Central memory CD8-positive, alpha-beta T cell (primary cell): ENCODE results near the gene CHMP2A.
A peak's percentile ranks its signal among the peaks of the same experiment; 100 is the strongest.

Experiments
- ATAC-seq: fragments of 150-1000 bp; cut with Tn5 transposase; replicated peaks from 2 replicates; pipeline ENCODE4 v1.10.0; 2022; ENCODE audit warnings: mild to moderate bottlenecking, moderate FRiP score, moderate number of reproducible peaks; ENCODE audit not compliant: poor library complexity, severe bottlenecking; ENCODE audit errors: extremely low read depth
- DNase-seq, 2 donors: peaks; one replicate each; pipeline ENCODE4 v3.0.0; 2021; ENCODE audit warnings: low spot score in 2 of 2
- H3K27ac Mint-ChIP-seq: one replicate; pipeline ENCODE4 v1.8.0; 2022; ENCODE audit warnings: low read depth, mild to moderate bottlenecking, moderate library complexity, mixed read lengths
- H3K27me3 Mint-ChIP-seq: one replicate; pipeline ENCODE4 v1.8.0; 2022; ENCODE audit warnings: mixed read lengths
- H3K36me3 Mint-ChIP-seq: one replicate; pipeline ENCODE4 v1.8.0; 2022; ENCODE audit warnings: mild to moderate bottlenecking, moderate library complexity, mixed read lengths; ENCODE audit not compliant: insufficient read depth
- H3K4me1 Mint-ChIP-seq: one replicate; pipeline ENCODE4 v1.8.0; 2022; ENCODE audit warnings: mixed read lengths
- H3K4me3 Mint-ChIP-seq: one replicate; pipeline ENCODE4 v1.8.0; 2022; ENCODE audit warnings: mild to moderate bottlenecking, moderate library complexity, mixed read lengths
- H3K9me3 Mint-ChIP-seq: one replicate; pipeline ENCODE4 v1.8.0; 2022; ENCODE audit warnings: mixed read lengths

CHMP2A gene

GRCh38 chr19:58563823-58564222 is 8.9 kb upstream of the CHMP2A start:
- Mint-ChIP-seq H3K4me1 (peaks cover 43% of the 10 kb centered on the region), H3K36me3 (peaks cover 19% of the 10 kb centered on the region), H3K27me3 (no peaks in the 10 kb centered on the region), H3K27ac (no peak overlapping the region), H3K9me3 (no peaks in the 10 kb centered on the region), H3K4me3 (peak overlapping the region; percentile 16)
- DNase-seq (no peak), ATAC-seq (no peak)

- Mint-ChIP-seq H3K4me1 (peaks cover 42% of the 10 kb centered on the region), H3K9me3 (no peaks in the 10 kb centered on the region), H3K27me3 (no peaks in the 10 kb centered on the region), H3K27ac (no peak overlapping the region), H3K4me3 (peak overlapping the region; percentile 96), H3K36me3 (peaks cover 23% of the 10 kb centered on the region)
- ATAC-seq (no peak), DNase-seq (no peak)
These were observed 8.2 kb upstream of the CHMP2A start for GRCh38 chr19:58563034-58563573.

GRCh38 chr19:58562122-58563033 is 7.5 kb upstream of the CHMP2A start:
- ATAC-seq (no peak), DNase-seq (no peak)
- peaks cover 48% of the 10 kb centered on the region for H3K4me1 Mint-ChIP-seq
- H3K9me3 Mint-ChIP-seq, result no peaks in the 10 kb centered on the region
- no peak overlapping the region for H3K27ac Mint-ChIP-seq
- peak overlapping the region; percentile 96 for H3K4me3 Mint-ChIP-seq
- H3K27me3 Mint-ChIP-seq, result no peaks in the 10 kb centered on the region
- peaks cover 28% of the 10 kb centered on the region for H3K36me3 Mint-ChIP-seq

GRCh38 chr19:58561373-58562121 is 6.6 kb upstream of the CHMP2A start:
- Mint-ChIP-seq H3K27me3 (no peaks in the 10 kb centered on the region), H3K4me1 (peaks cover 56% of the 10 kb centered on the region), H3K9me3 (no peaks in the 10 kb centered on the region), H3K36me3 (peaks cover 32% of the 10 kb centered on the region), H3K27ac (no peak overlapping the region), H3K4me3 (peak overlapping the region; percentile 96)
- ATAC-seq (no peak), DNase-seq (no peak)

GRCh38 chr19:58560921-58561320 is 6.0 kb upstream of the CHMP2A start:
- H3K36me3 Mint-ChIP-seq, result peaks cover 32% of the 10 kb centered on the region
- H3K4me1 Mint-ChIP-seq, result peaks cover 62% of the 10 kb centered on the region
- DNase-seq, result no peak
- H3K4me3 Mint-ChIP-seq, result peak overlapping the region; percentile 96
- no peak for ATAC-seq
- no peaks in the 10 kb centered on the region for H3K9me3 Mint-ChIP-seq
- no peaks in the 10 kb centered on the region for H3K27me3 Mint-ChIP-seq
- peak overlapping the region; percentile 13 for H3K27ac Mint-ChIP-seq

GRCh38 chr19:58560007-58560887 is 5.3 kb upstream of the CHMP2A start:
- Mint-ChIP-seq H3K4me1 (peaks cover 65% of the 10 kb centered on the region), H3K27me3 (no peaks in the 10 kb centered on the region), H3K27ac (peak overlapping the region; percentile 94), H3K9me3 (no peaks in the 10 kb centered on the region), H3K36me3 (peaks cover 29% of the 10 kb centered on the region), H3K4me3 (peak overlapping the region; percentile 96)
- DNase-seq, result no peak
- no peak for ATAC-seq

GRCh38 chr19:58559275-58560006 is 4.5 kb upstream of the CHMP2A start:
- Mint-ChIP-seq H3K4me3 (peak overlapping the region; percentile 96), H3K27me3 (no peaks in the 10 kb centered on the region), H3K4me1 (peaks cover 72% of the 10 kb centered on the region), H3K9me3 (no peaks in the 10 kb centered on the region), H3K27ac (peak overlapping the region; percentile 94), H3K36me3 (peaks cover 36% of the 10 kb centered on the region)
- ATAC-seq (no peak), DNase-seq (no peak)

GRCh38 chr19:58558623-58559274 is 3.8 kb upstream of the CHMP2A start:
- ATAC-seq, result peak; percentile 70
- H3K4me1 Mint-ChIP-seq, result peaks cover 76% of the 10 kb centered on the region
- peak overlapping the region; percentile 94 for H3K27ac Mint-ChIP-seq
- DNase-seq, result peak; percentile 100
- no peaks in the 10 kb centered on the region for H3K9me3 Mint-ChIP-seq
- H3K36me3 Mint-ChIP-seq, result peaks cover 37% of the 10 kb centered on the region
- no peaks in the 10 kb centered on the region for H3K27me3 Mint-ChIP-seq
- peak overlapping the region; percentile 96 for H3K4me3 Mint-ChIP-seq

GRCh38 chr19:58558066-58558622 is 3.2 kb upstream of the CHMP2A start, which contains the start of gene UBE2M:
Gene UBE2M, minus strand, starts transcription at chr19:58558611. Its CDS starts 230 bp downstream, at chr19:58558381.
- peak within 1 kb of the TSS; percentile 96 for H3K4me3 Mint-ChIP-seq
- peak within 1 kb of the TSS; percentile 94 for H3K27ac Mint-ChIP-seq
- DNase-seq, result peak in 1 of 2 donors; percentile 45
- no peaks in the 10 kb centered on the region for H3K9me3 Mint-ChIP-seq
- H3K4me1 Mint-ChIP-seq, result peaks cover 74% of the 10 kb centered on the region
- H3K36me3 Mint-ChIP-seq, result peaks cover 36% of the 10 kb centered on the region
- no peaks in the 10 kb centered on the region for H3K27me3 Mint-ChIP-seq
- peak; percentile 31 for ATAC-seq

GRCh38 chr19:58557221-58558065 is 2.5 kb upstream of the CHMP2A start:
- H3K4me1 Mint-ChIP-seq, result peaks cover 80% of the 10 kb centered on the region
- H3K9me3 Mint-ChIP-seq, result no peaks in the 10 kb centered on the region
- peak overlapping the region; percentile 96 for H3K4me3 Mint-ChIP-seq
- H3K27ac Mint-ChIP-seq, result peak overlapping the region; percentile 94
- H3K36me3 Mint-ChIP-seq, result peaks cover 37% of the 10 kb centered on the region
- DNase-seq, result no peak
- no peaks in the 10 kb centered on the region for H3K27me3 Mint-ChIP-seq
- no peak for ATAC-seq
